CD14-positive monocyte (primary cell): ENCODE data around the gene VWA1. TPM values are rescaled to one million over a fixed set of nuclear protein-coding genes. Genes with fewer than 3 reads are reported as not detected.

Experiments
- DNase-seq, 3 donors: peaks; one replicate each; pipeline ENCODE4 v3.0.0-alpha.2; 2011 to 2022
- H2AFZ ChIP-seq: 2 replicates; pipeline ENCODE4 v1.6.0; 2012; ENCODE audit warnings: mild to moderate bottlenecking, low read depth, low read length, inconsistent platforms; ENCODE audit not compliant: insufficient read depth, poor library complexity, severe bottlenecking
- H3K27ac ChIP-seq, 2 donors: 1 replicate in 1 of 2; 2 replicates in 1 of 2; pipeline ENCODE4 v1.5.1; 2012 to 2013; ENCODE audit warnings: low read length in 2 of 2, control low read depth in 1 of 2, inconsistent platforms in 1 of 2, low read depth in 1 of 2, mild to moderate bottlenecking in 1 of 2
- H3K27me3 ChIP-seq, 2 donors: one replicate each; pipeline versions ENCODE4 v1.6.0 to v1.6.1; 2011 to 2013; ENCODE audit warnings: low read length in 2 of 2; ENCODE audit not compliant: control insufficient read depth in 2 of 2, insufficient read depth in 2 of 2
- H3K36me3 ChIP-seq, 2 donors: replicated peaks in 1 of 2; 1 replicate in 1 of 2; 2 replicates in 1 of 2; pipeline versions ENCODE4 v1.5.1 to v1.6.1; 2012 to 2013; ENCODE audit warnings: low read length in 2 of 2, control low read depth in 1 of 2, inconsistent platforms in 1 of 2, mild to moderate bottlenecking in 1 of 2; ENCODE audit not compliant: insufficient read depth in 2 of 2, control insufficient read depth in 1 of 2
- H3K4me1 ChIP-seq, 2 donors: 1 replicate in 1 of 2; 2 replicates in 1 of 2; pipeline versions ENCODE4 v1.5.1 to v1.6.1; 2012 to 2013; ENCODE audit warnings: low read length in 2 of 2, control low read depth in 1 of 2, inconsistent platforms in 1 of 2, mild to moderate bottlenecking in 1 of 2, moderate library complexity in 1 of 2; ENCODE audit not compliant: insufficient read depth in 2 of 2, control insufficient read depth in 1 of 2
- H3K4me2 ChIP-seq: replicated peaks from 2 replicates; pipeline ENCODE3; 2012; ENCODE audit warnings: low read length, moderate library complexity, mild to moderate bottlenecking; ENCODE audit not compliant: poor library complexity, severe bottlenecking; ENCODE audit errors: extremely low read depth
- H3K4me3 ChIP-seq, 3 experiments: fragments of 200-600 bp in 1 of 3; sonication (generic) in 1 of 3; replicated peaks in 1 of 3; 1 replicate in 2 of 3; 2 replicates in 1 of 3; pipeline ENCODE4 v1.5.1; 2011 to 2013; ENCODE audit warnings: low read length in 3 of 3, mild to moderate bottlenecking in 3 of 3, control low read depth in 2 of 3, low read depth in 2 of 3, inconsistent platforms in 1 of 3, moderate library complexity in 1 of 3
- H3K79me2 ChIP-seq: 2 replicates; pipeline ENCODE4 v1.6.0; 2012; ENCODE audit warnings: mild to moderate bottlenecking, control low read depth, inconsistent platforms, low read length, moderate library complexity; ENCODE audit not compliant: insufficient read depth
- H3K9ac ChIP-seq: 2 replicates; pipeline ENCODE4 v1.6.0; 2017; ENCODE audit warnings: low read length, mild to moderate bottlenecking; ENCODE audit not compliant: insufficient read depth, poor library complexity, severe bottlenecking
- H3K9me3 ChIP-seq, 2 donors: replicated peaks in 1 of 2; 1 replicate in 1 of 2; 2 replicates in 1 of 2; pipeline versions ENCODE4 v1.5.1 to v1.6.1; 2012 to 2013; ENCODE audit warnings: low read length in 2 of 2, control low read depth in 1 of 2; ENCODE audit not compliant: control insufficient read depth in 1 of 2, insufficient read depth in 1 of 2
- H4K20me1 ChIP-seq: 2 replicates; pipeline ENCODE4 v1.6.0; 2012; ENCODE audit warnings: mild to moderate bottlenecking, low read length, control low read depth, moderate library complexity; ENCODE audit not compliant: insufficient read depth
- H3K27ac Mint-ChIP-seq, 7 donors: one replicate each; pipeline ENCODE4 v1.8.0; 2020; ENCODE audit warnings: mild to moderate bottlenecking in 7 of 7, mixed read lengths in 7 of 7, moderate library complexity in 6 of 7, inconsistent platforms in 2 of 7
- H3K27me3 Mint-ChIP-seq, 3 donors: one replicate each; pipeline ENCODE4 v1.8.0; 2021 to 2022; ENCODE audit warnings: low read depth in 3 of 3, mild to moderate bottlenecking in 3 of 3, mixed read lengths in 3 of 3, moderate library complexity in 3 of 3, inconsistent platforms in 1 of 3
- H3K36me3 Mint-ChIP-seq, 2 donors: one replicate each; pipeline ENCODE4 v1.8.0; 2020; ENCODE audit warnings: mixed read lengths in 2 of 2, inconsistent platforms in 1 of 2, mild to moderate bottlenecking in 1 of 2
- H3K4me1 Mint-ChIP-seq: one replicate; pipeline ENCODE4 v1.8.0; 2020; ENCODE audit warnings: mild to moderate bottlenecking, mixed read lengths
- H3K4me3 Mint-ChIP-seq, 2 donors: one replicate each; pipeline ENCODE4 v1.8.0; 2020; ENCODE audit warnings: mild to moderate bottlenecking in 2 of 2, mixed read lengths in 2 of 2, moderate library complexity in 1 of 2
- H3K9me3 Mint-ChIP-seq, 7 donors: one replicate each; pipeline ENCODE4 v1.8.0; 2020 to 2022; ENCODE audit warnings: mixed read lengths in 7 of 7, mild to moderate bottlenecking in 6 of 7, moderate library complexity in 6 of 7, inconsistent platforms in 2 of 7
- WGBS: methylation state at CpG from one replicate; pipeline ENCODE4 v1.1.5; 2013; ENCODE audit warnings: missing lambda C conversion rate; ENCODE audit not compliant: insufficient coverage; 5-methylcytosine and 5-hydroxymethylcytosine counted together
- intact Hi-C, 2 donors: fragments of 100-400 bp; cut with micrococcal nuclease; formaldehyde crosslinking; loops; one replicate each; pipeline versions ENCODE4 v1.15.0 to v1.15.1; 2023
- polyA plus RNA-seq, 3 donors: library from polyadenylated mRNA; depleted of rRNA in 1 of 3; unstranded in 2 of 3; stranded (reverse) in 1 of 3; fragments of 300-500 nt in 2 of 3; fragments of >200 nt in 1 of 3; fragmentation: Illumina TruSeq in 2 of 3; gene quantifications; 1 replicate in 2 of 3; 2 replicates in 1 of 3; pipeline ENCODE4 v1.2.3, GENCODE V29; 2012 to 2021
- TF ChIP-seq, protein P1 (sequence below): fragments of 200-600 bp; IDR thresholded peaks from one replicate; pipeline ENCODE4 v1.8.0; 2022; ENCODE audit warnings: antibody characterized with exemption, mild to moderate bottlenecking

VWA1 gene
- polyA plus RNA-seq, 3 donors = not detected

DNA sequence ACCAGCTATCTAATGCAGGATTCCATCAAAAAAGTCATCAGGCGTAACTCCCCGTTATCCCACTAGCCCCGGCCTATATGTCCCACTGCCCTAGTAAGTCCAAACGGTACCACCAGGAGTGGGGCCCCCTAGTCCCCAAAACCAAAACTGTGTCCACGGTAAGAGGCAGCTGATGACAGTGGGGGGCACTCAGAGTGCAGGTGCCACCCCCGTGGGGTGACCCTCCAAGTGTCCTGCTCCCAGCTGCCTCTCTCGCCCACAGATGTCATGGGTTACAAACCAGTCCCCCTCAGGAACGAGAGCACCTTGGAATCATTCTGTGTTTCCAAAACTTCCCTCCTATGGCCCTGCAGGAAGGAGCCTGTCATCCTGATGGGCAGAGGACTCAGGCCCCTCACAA, 49.6 kb upstream of the VWA1 start:
- H3K27ac Mint-ChIP-seq = no peak overlapping the region
- TF ChIP-seq, protein P1, sequence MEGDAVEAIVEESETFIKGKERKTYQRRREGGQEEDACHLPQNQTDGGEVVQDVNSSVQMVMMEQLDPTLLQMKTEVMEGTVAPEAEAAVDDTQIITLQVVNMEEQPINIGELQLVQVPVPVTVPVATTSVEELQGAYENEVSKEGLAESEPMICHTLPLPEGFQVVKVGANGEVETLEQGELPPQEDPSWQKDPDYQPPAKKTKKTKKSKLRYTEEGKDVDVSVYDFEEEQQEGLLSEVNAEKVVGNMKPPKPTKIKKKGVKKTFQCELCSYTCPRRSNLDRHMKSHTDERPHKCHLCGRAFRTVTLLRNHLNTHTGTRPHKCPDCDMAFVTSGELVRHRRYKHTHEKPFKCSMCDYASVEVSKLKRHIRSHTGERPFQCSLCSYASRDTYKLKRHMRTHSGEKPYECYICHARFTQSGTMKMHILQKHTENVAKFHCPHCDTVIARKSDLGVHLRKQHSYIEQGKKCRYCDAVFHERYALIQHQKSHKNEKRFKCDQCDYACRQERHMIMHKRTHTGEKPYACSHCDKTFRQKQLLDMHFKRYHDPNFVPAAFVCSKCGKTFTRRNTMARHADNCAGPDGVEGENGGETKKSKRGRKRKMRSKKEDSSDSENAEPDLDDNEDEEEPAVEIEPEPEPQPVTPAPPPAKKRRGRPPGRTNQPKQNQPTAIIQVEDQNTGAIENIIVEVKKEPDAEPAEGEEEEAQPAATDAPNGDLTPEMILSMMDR = no peak
- peaks cover 6% of the 10 kb centered on the region for H3K4me1 Mint-ChIP-seq
- peaks cover 54 to 66% of the 10 kb centered on the region in 2 donors for H3K36me3 Mint-ChIP-seq
- peaks cover 0 to 6% of the 10 kb centered on the region in 2 donors for H3K4me1 ChIP-seq
- peaks cover 57 to 67% of the 10 kb centered on the region in 2 donors for H3K36me3 ChIP-seq
- WGBS = 96% methylated on average over 6 of the region's 8 CpGs
- H2AFZ ChIP-seq = no peak overlapping the region
- intact Hi-C loops = no loop called here
- no peaks in the 10 kb centered on the region for H3K9me3 ChIP-seq
- H3K27me3 ChIP-seq = no peaks in the 10 kb centered on the region
- H4K20me1 ChIP-seq = peaks cover 38% of the 10 kb centered on the region
- DNase-seq = no peak
- no peak overlapping the region for H3K27ac ChIP-seq
- no peak overlapping the region for H3K4me2 ChIP-seq
- no peak overlapping the region for H3K4me3 Mint-ChIP-seq
- H3K4me3 ChIP-seq = no peak overlapping the region
- H3K27me3 Mint-ChIP-seq = peaks cover 0 to 3% (median 0%) of the 10 kb centered on the region in 3 donors
- H3K79me2 ChIP-seq = peaks cover 10% of the 10 kb centered on the region
- H3K9ac ChIP-seq = no peak overlapping the region
- H3K9me3 Mint-ChIP-seq = peaks cover 0 to 7% (median 4%) of the 10 kb centered on the region in 7 donors

DNA sequence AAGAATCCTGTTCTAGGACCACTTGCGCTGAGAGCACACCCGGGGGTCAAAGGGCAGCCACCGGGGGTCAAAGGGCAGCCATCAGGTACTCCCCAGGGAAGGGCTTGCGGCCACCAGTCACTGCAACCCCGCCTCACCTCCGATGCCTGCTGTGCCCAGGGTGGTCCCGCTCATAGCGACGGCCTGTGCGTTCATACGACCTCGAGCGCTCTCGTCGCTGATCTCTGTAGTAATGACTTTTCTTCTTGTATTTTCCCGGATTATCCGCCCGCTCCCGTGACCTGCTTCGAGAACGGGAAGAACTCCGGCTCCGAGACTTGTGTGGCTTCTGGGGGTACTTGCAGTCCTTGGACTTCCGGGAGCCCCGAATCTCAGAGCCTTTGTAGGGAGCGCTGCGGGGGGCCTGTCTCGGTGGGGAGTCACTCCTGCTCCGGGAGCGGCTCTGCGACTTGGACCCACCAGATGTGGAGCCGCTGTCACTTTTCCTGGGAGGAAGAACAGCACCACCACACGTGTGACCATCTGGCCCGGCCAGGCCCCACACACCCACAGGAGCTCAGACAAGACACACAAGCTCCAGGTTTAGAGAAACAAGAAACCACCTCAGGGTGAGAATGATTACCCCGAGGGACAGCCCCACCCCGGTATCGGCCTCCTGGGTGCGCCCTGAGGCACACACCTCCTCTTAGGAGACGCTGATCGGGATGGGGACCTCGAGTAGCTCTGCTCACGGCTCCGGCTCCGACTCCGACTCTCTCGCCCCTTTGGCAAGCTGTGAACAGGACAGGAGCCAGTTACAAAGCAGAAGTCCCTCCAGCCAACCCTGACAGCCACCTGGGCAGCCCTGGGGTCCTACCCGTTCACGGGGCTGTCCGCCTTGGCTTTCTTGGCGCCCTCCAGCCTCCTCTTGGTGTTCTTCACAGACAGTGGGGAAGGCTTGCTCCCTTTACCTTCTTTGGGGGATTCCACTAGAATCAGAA, 48.1 kb upstream of the VWA1 start:
- no peak overlapping the region for H3K9ac ChIP-seq
- H3K4me1 Mint-ChIP-seq = peaks cover 6% of the 10 kb centered on the region
- H3K4me3 ChIP-seq = no peak overlapping the region
- no peak overlapping the region for H3K4me3 Mint-ChIP-seq
- WGBS = over 99% methylated on average over 46 of the region's 50 CpGs
- H3K9me3 ChIP-seq = no peaks in the 10 kb centered on the region
- H3K4me2 ChIP-seq = no peak overlapping the region
- H3K36me3 Mint-ChIP-seq = peaks cover 60 to 69% of the 10 kb centered on the region in 2 donors
- H3K27ac Mint-ChIP-seq = peak overlapping the region in 2 of 7 donors; percentile 15 to 72
- peaks cover 52% of the 10 kb centered on the region for H4K20me1 ChIP-seq
- peaks cover 8% of the 10 kb centered on the region for H3K79me2 ChIP-seq
- intact Hi-C loops = no loop called here
- H3K36me3 ChIP-seq = peaks cover 68 to 71% of the 10 kb centered on the region in 2 donors
- peaks cover 0 to 3% (median 0%) of the 10 kb centered on the region in 3 donors for H3K27me3 Mint-ChIP-seq
- H2AFZ ChIP-seq = no peak overlapping the region
- no peak overlapping the region for H3K27ac ChIP-seq
- peaks cover 0 to 6% of the 10 kb centered on the region in 2 donors for H3K4me1 ChIP-seq
- no peaks in the 10 kb centered on the region for H3K27me3 ChIP-seq
- no peak for DNase-seq
- TF ChIP-seq, protein P1 = no peak
- peaks cover 0 to 7% (median 5%) of the 10 kb centered on the region in 7 donors for H3K9me3 Mint-ChIP-seq
